GM21619 (cell line): ENCODE data around the gene PLET1.

Source experiments
- ATAC-seq: cut with Tn5 transposase; IDR thresholded peaks from one replicate; pipeline ENCODE4 v1.9.1; 2021; ENCODE audit not compliant: unreplicated experiment

Gene PLET1

GRCh38 chr11:112260490-112260889 is at the start of gene PLET1:
TSS of gene PLET1 (minus strand) at chr11:112260860. CDS start at chr11:112260589, 271 bp downstream.
- ATAC-seq = no peak

DNA sequence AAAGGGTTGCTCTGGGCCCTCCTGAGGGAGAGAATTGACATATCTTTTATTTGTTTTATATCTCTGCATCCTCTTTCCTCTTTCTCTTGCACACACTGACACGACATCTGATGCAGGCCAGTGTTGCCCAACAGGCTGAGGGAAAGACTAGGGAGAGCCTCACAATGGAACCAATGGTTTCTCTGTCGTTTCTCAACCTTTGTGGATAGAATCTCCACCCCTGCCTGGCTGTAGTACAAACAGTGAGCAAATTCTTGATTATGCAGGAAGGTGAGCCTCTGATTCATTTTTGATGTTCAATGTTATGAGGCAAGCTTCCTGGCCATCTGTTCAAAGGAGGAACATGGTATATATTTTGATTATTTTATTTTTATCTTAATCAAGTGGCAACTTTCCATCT is 49.8 kb upstream of the PLET1 start:
- ATAC-seq = no peak

DNA sequence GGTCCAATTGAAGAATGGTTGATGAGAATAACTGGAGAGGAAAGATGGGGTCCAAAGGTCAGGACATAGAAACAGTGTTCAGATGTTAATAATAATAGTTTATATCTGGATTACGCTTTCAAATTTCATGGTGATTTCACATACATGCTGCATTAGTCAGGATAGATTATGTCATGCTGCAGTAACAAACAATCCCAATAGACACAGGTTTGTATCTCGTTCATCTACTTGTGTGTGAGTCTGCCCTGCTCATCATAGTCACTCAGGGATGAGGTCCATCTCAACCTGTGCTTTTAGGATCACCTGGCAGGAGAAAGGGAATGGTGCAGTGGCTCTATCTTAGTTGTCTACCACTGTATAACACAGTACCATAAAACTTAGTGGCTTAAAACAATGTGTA is 48.0 kb upstream of the PLET1 start:
- no peak for ATAC-seq

DNA sequence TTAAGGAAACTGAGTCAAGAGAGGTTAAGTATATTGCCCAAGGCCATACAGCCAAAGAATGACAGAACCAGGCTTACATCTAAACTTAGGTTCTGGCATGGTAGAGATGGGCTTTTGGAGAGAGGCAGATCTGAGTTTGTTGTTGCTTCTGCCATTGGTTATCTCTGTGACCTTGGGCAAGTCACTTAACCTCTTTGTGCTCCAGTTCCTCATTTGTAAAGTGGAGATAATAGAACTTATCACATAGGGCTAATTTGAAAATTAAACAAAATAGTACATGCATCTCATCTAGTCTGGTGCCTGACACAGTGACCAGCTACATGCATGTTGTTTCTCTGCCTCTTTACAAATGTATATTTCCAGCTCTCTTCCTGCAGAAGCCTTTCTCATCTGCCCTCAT is 47.0 kb upstream of the PLET1 start:
- no peak for ATAC-seq

DNA sequence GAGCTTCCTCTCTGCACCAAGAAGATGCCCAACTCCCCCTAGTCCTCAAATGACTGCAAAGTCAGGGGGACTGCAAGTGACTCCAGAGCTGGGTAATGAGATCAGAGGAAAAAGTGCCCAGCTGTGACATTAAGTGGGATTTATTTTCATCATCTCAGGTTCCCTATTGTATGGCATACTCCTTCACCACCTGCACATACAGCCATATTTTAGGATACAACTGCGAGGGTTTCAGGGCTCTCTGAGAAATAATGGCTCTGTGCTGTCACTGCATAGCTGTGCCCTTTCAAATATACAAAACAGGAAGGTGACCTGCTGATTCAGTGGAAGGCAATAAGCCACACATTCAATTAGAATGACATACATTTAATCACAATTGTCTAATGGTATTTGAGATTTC is 45.6 kb upstream of the PLET1 start:
- ATAC-seq = no peak

DNA sequence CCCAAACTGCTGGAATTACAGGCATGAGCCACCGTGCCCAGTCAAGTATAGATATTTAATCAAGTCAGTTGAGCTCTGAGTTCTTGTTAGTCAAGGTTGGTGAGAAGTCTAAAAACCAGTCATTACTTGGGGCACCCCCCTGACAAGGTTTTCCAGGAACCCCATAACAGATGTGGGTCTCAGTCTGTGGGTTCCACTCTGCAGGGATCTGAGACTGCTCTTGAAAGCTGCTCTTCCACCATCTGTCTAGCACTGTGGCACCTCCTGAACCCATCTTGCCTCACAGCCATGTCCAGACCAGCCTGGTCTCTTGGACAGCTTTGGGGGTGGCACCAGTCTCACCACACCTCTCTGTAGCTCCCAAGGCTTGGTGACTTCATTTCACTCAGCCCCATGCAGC is 44.3 kb upstream of the PLET1 start:
- ATAC-seq = no peak

- ATAC-seq = no peak
These were observed 43.0 kb upstream of the PLET1 start for GRCh38 chr11:112303616-112304015.

DNA sequence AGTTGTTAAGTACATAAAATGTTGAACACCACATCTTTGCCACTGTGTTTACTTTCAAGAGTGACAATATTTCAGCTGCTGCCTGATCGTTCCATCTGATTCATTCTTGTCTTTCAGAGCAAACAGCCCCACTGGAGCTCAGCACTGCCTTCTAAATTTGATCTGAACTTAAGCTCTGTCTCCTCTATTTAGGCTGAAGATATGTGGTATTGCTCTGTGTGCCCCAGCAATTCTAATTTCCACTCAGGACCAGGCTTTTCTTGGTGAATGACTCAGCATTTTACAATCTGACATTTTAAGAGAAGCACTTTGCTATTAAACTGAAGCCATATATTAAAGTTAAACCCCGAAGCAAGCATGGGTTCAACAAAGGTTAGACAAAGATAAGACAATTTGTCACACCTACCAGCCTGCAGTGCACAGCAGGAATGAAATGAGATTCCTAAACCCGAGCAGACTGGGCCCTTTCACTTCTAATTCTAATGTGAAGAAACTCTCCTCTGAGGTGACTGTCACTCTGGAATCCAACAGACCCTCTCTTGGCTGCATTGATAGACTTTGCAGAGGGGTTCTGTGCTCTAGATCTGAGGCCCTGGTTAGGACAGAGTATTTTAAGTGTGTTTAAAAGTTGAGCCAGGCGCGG is 41.7 kb upstream of the PLET1 start:
- no peak for ATAC-seq

GRCh38 chr11:112300094-112300786 is 39.6 kb upstream of the PLET1 start:
- ATAC-seq = no peak

DNA sequence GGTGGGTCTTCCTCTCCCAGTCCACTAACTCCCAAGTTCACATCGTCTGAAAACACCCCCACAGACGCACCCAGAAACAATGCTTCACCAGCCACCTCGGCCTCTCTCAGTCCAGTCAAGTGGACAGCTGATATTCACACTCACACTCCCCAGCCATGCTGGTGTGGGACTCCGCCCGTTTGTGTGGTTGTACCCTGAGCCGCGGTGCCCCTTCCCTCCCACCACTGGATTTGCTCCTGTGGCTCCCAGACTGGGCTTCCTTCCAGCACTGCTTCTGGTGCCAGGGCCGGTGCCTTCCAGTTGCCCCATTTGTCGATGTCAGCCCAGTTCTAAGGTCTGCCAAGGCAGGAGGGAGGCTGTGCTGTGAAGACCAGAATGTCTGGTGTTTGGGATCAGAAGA is 37.9 kb upstream of the PLET1 start:
- no peak for ATAC-seq

DNA sequence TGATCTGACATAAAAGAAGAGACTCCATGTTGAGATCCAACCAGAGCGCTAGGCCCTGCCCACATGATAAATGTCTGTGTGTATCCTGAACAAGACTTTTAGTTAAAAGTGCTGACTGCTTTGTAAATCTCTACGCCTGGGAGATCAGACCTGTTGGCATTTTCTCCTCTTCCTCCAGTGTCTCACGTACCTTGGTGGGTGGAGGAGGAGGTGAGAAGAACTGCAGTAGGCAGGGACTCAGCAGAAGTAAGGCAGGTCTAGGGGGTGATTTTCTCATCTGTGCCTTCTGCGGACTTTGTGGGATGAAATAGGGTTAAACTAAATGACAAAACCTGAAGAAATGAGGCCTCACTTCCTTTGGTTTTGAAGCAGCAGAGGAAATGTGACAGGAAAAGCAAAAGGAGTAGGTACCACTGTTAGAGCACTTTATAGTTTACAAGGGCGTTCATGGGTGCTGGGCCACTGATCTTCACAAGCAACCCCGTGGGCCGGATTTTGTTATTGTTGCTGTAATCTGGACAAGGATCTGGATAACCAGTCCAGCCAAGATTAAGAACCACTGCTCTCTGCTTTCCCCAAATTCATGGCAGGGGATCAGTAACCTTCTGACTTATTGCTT is 36.7 kb upstream of the PLET1 start:
- ATAC-seq = no peak

GRCh38 chr11:112296044-112296443 is 35.4 kb upstream of the PLET1 start:
- ATAC-seq = no peak

DNA sequence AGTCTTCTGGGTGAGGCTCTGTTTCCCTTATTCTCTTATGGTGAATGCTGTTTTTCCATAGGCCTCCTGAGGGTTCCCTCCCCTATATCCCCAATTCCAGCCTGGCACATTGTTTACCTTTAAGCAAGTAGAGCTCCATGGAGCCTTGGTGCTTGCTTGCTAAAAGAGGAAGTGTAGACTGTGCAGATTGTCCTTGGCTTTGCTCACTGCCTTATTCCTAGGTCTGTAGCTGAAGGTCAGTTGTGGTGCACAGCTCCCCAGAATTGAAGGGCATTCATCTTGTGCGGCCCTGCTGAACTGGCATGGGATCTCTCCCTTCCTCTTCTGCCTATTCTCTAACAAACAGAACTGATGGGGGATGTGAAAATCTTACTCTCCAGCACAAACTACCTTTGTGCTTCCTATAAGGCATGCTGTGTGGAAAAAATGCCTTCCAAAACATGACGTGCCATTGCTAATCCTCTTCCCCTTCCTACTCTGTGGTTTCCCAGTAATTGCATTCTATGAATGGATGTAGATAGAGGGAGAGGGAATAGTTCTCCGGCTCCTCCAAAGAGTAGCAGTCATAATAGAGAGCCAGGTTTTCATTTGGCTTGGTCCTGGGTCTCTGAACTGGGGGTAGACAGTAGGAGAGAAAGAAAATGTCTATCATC is 34.2 kb upstream of the PLET1 start:
- no peak for ATAC-seq

DNA sequence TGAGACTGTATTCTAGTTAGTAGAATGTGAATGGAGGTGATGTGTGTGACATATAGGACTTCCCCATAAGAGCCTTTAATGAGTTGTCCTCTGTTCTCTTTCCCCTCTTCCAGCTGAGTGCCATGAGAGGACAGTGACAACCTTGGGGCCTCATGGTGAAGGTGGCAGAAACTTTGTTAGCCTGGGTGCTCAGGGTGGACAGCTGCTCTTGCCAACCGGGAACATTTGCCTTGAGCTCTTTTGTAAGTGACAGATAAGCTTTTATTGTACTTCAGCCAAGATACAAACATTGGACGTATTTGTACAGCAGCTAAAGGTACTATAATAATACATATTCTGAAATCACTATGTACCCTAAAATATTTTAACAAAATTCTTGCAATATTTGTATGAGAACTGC is 33.0 kb upstream of the PLET1 start:
- no peak for ATAC-seq

DNA sequence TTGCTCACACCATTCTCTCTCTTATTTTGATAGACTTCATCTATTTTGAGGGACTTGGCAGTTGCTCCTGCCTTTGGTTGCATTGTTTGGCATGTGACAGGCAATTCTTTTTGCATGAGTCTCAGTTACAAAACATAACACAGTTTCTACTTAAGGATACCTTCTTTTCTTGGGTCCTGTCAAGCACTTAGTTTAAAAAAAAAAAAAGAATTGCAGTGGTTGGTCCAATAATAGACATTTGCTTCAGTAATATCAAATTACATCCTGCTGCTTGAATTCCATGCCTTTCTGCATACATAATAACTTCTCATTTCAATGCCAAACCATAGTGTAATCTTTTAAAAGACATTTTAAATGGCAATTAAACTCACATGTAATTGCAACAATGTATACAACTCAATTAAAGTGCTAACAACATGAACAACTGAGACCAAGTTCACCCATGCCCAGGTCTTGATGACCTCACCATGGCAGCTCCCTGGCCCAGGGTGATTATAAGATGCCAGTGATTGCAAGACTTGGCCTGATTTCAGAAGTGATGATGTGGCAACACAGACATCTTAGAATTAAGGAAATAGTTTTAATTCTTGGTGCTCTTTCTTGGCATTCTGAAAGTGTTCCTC is 32.2 kb upstream of the PLET1 start:
- no peak for ATAC-seq

- ATAC-seq = no peak
These were observed 31.5 kb upstream of the PLET1 start for GRCh38 chr11:112292188-112292587.

GRCh38 chr11:112291191-112291590 is 30.5 kb upstream of the PLET1 start:
- ATAC-seq = no peak

DNA sequence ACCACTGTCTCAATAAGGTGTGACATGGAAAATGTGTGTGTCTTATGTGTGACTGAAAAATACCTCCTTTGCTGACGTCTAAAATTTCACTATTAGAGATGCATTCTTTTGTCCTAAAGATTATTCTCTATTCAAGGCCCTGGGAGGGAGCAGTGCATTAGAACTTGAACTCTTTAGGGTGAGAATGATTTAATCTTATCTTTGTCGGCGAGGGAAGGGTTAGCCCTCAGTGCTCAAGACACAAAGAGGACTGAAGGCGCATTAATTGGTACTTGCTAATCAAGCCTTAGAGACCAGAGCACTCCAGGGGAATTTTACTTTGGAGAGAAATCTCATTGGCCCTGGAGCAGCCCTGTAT is 29.8 kb upstream of the PLET1 start:
- no peak for ATAC-seq

- peak; percentile 95 for ATAC-seq
These were observed 29.2 kb upstream of the PLET1 start for GRCh38 chr11:112289588-112290492.

DNA sequence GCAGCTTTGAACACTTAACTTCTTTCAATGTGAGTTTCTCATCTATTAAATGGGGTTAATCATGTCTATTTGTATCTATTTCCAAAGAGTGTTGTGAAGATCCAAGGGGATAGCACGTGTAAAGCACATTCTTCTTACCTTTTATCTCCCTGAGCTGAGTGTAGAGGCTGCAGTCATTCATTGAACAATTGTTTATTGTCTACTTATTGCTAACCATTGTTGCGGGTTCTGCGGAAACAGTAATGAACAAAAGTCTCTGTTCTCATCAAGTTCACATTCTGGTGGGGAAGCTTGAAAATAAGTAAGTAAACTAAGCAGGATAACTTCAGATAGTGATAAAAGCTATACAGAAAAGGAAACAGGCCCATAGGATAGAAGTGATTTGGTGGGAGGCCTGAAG is 27.4 kb upstream of the PLET1 start:
- no peak for ATAC-seq
